ENCODE data around the gene ERBB4. TPM values are rescaled to one million over a fixed set of nuclear protein-coding genes. Genes with fewer than 3 reads are reported as not detected.

The ERBB4 gene
- total RNA-seq, 3 donors from 2014 or later: 1.6 to 53.1 (median 18.4) TPM

DNA sequence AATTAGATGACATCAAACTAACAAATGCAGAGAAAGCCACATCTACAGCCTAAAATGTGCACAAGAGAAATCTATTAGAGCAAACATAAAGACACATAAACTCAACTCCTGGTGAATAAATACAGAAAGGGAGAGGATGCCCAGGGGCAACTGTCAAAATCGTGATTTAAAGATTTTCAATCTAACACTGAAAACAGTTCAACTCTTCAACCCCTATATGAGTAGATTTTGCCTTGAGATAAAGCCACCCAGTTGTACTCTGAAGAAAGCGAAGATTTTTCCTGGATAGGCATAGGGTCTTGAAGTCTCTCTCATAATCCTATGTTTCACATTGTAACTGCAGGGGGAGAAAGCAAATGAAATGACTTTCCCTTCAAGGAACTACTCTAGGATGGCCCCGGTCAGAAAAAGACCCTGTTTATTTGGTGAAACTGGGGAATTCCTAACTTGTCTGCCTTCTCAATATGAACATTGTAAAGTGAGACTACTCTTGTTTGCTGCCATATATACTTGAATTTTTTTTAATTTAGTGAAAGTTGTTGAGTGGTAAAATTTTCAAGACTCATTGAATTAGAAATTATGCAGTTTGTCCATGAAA is 226.7 kb downstream of the ERBB4 start:
- intact Hi-C loops (cut with DNase I; ENCODE audit: low total_unique reads): no loop called here
- no peaks in the 10 kb centered on the region for H3K36me3 ChIP-seq
- no peak overlapping the region for H3K4me3 ChIP-seq
- H3K27me3 ChIP-seq: no peaks in the 10 kb centered on the region
- no peak for TF ChIP-seq POLR2AphosphoS5 (IDR thresholded peaks at IDR 0.05)
- no peak for TF ChIP-seq CTCF (IDR thresholded peaks at IDR 0.05)
- TF ChIP-seq POLR2A (IDR thresholded peaks at IDR 0.05): no peak
- H3K9me3 ChIP-seq: no peaks in the 10 kb centered on the region
- no peak for DNase-seq (ENCODE audit: low spot score in 2 of 2)
- H3K27ac ChIP-seq: no peak overlapping the region
- no peaks in the 10 kb centered on the region for H3K4me1 ChIP-seq

- Histone ChIP-seq H3K4me3 (no peak overlapping the region), H3K9me3 (no peaks in the 10 kb centered on the region), H3K36me3 (no peaks in the 10 kb centered on the region), H3K27me3 (no peaks in the 10 kb centered on the region), H3K4me1 (no peaks in the 10 kb centered on the region), H3K27ac (no peak overlapping the region)
- intact Hi-C loops (cut with DNase I; ENCODE audit: low total_unique reads): no loop called here
- TF ChIP-seq POLR2AphosphoS5 (IDR thresholded peaks at IDR 0.05) (no peak), CTCF (IDR thresholded peaks at IDR 0.05) (no peak), POLR2A (IDR thresholded peaks at IDR 0.05) (no peak)
- DNase-seq (ENCODE audit: low spot score in 2 of 2): no peak
These were observed 238.7 kb downstream of the ERBB4 start for GRCh38 chr2:212299943-212300342.

GRCh38 chr2:212299333-212299732 is 239.3 kb downstream of the ERBB4 start:
- Histone ChIP-seq H3K27me3 (no peaks in the 10 kb centered on the region), H3K36me3 (no peaks in the 10 kb centered on the region)
- intact Hi-C loops (cut with DNase I; ENCODE audit: low total_unique reads): no loop called here

GRCh38 chr2:212295571-212295970 is 243.0 kb downstream of the ERBB4 start:
- TF ChIP-seq POLR2AphosphoS5 (IDR thresholded peaks at IDR 0.05): no peak
- DNase-seq (ENCODE audit: low spot score in 2 of 2): no peak
- Histone ChIP-seq H3K36me3 (no peaks in the 10 kb centered on the region), H3K9me3 (no peaks in the 10 kb centered on the region), H3K27me3 (no peaks in the 10 kb centered on the region), H3K4me3 (no peak overlapping the region), H3K4me1 (no peaks in the 10 kb centered on the region), H3K27ac (no peak overlapping the region)
- intact Hi-C loops (cut with DNase I; ENCODE audit: low total_unique reads): no loop called here

More at GRCh38 chr2:212299333-212299732, 239.3 kb downstream of the ERBB4 start:
- DNase-seq (ENCODE audit: low spot score in 2 of 2): no peak
- no peak for TF ChIP-seq CTCF (IDR thresholded peaks at IDR 0.05)
- no peak for TF ChIP-seq POLR2A (IDR thresholded peaks at IDR 0.05)
- no peak for TF ChIP-seq POLR2AphosphoS5 (IDR thresholded peaks at IDR 0.05)
- Histone ChIP-seq H3K4me3 (no peak overlapping the region), H3K9me3 (no peaks in the 10 kb centered on the region), H3K4me1 (no peaks in the 10 kb centered on the region), H3K27ac (no peak overlapping the region)

GRCh38 chr2:212294816-212295215 is 243.8 kb downstream of the ERBB4 start:
- no peaks in the 10 kb centered on the region for H3K27me3 ChIP-seq
- H3K27ac ChIP-seq: no peak overlapping the region
- TF ChIP-seq POLR2A (IDR thresholded peaks at IDR 0.05) (no peak), CTCF (IDR thresholded peaks at IDR 0.05) (no peak), POLR2AphosphoS5 (IDR thresholded peaks at IDR 0.05) (no peak)
- no peaks in the 10 kb centered on the region for H3K9me3 ChIP-seq
- H3K4me3 ChIP-seq: no peak overlapping the region
- no peaks in the 10 kb centered on the region for H3K36me3 ChIP-seq
- intact Hi-C loops (cut with DNase I; ENCODE audit: low total_unique reads): no loop called here
- H3K4me1 ChIP-seq: no peaks in the 10 kb centered on the region
- no peak for DNase-seq (ENCODE audit: low spot score in 2 of 2)

DNA sequence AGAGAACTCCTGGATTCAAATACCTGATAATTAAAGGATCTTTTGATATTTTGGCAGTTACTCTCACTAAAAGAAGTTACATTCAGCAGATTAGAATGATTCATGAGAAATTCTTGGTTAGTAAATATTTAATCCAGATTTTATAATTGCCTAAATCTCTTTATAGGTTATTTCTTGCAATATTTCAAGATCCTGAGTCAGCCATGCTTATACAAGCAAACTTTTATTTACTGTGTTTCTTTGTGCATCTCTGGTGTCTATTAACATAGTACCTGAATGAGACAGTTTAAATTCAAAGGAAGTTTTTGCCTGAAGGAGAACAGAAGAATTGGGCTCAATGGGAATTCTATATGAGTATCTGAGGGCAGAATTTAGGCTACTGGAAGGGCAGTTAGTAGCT is 249.3 kb downstream of the ERBB4 start:
- H3K4me1 ChIP-seq: no peaks in the 10 kb centered on the region
- no peak overlapping the region for H3K4me3 ChIP-seq
- TF ChIP-seq CTCF (IDR thresholded peaks at IDR 0.05) (no peak), POLR2AphosphoS5 (IDR thresholded peaks at IDR 0.05) (no peak), POLR2A (IDR thresholded peaks at IDR 0.05) (no peak)
- no peak overlapping the region for H3K27ac ChIP-seq
- H3K36me3 ChIP-seq: no peaks in the 10 kb centered on the region
- intact Hi-C loops (cut with DNase I; ENCODE audit: low total_unique reads): no loop called here
- H3K9me3 ChIP-seq: no peaks in the 10 kb centered on the region
- DNase-seq (ENCODE audit: low spot score in 2 of 2): no peak
- no peaks in the 10 kb centered on the region for H3K27me3 ChIP-seq

All from breast epithelium (tissue), 4 donors.